ENCODE data around the gene CSNK1G2.

DNA sequence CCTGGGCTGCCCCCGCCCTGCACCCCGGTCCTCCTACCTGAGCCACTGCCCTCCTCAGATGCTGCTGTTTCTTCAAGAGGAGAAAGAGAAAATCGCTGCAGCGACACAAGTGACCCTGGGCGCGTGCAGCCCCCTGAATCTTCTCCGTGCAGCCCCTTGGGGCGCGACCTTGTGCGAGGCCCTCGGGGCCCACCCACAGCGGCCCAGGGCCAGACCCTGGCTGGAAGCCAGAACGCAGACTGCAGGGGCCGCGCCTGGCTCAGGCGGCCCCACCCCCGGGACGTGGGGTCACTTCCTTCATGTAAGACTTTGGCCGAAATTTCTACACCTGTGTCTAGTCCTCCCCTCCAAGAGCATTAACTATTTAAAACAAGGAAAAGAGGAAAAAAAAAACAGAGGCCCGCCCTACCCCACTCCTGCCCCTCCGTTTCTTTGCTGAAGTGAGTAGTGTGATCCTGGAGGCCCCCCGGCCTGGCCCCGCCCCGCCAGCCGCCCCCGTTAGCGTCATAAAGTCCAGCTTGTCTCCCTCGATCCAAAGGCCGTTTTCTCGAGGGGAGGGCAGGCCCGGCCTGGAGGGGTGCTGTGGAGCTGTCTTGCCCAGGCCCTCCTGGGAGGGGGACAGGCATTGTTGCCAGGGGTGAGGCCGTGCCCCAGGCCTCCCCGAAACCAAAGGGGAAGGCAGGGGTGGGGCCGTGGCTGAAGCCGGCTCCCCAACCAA lies 39.3 kb downstream of the CSNK1G2 start:
- no peak for TF ChIP-seq EZH2 (IDR thresholded peaks at IDR 0.05; ENCODE audit: borderline replicate concordance, insufficient read depth, low read depth, low read length, poor library complexity, severe bottlenecking)
- TF ChIP-seq CTCF (IDR thresholded peaks at IDR 0.05), result no peak
